DOHH2 (cell line): ENCODE results near the gene STRA6.

Source experiments
- CTCF ChIP-seq: fragments of 200-600 bp; sonication (generic); IDR thresholded peaks from one replicate; pipeline ENCODE4 v1.5.1; 2014; ENCODE audit warnings: antibody characterized with exemption, mild to moderate bottlenecking, low read depth, low read length; ENCODE audit not compliant: poor library complexity, severe bottlenecking
- EZH2phosphoT487 ChIP-seq: fragments of 200-600 bp; sonication (generic); IDR thresholded peaks from 2 replicates; pipeline ENCODE4 v1.6.1; 2017; ENCODE audit warnings: borderline replicate concordance, mild to moderate bottlenecking, antibody characterized with exemption, low read length, moderate library complexity, mixed read lengths

- TF ChIP-seq CTCF: no peak
- no peak for TF ChIP-seq EZH2phosphoT487
Observed at GRCh38 chr15:74193905-74194304, 8.7 kb downstream of the STRA6 start.
